GM19238 (cell line): ENCODE data around the gene DCTD.

ENCODE experiments used
- DNase-seq: peaks from one replicate; pipeline ENCODE4 v3.0.0; 2011; ENCODE audit warnings: low spot score; ENCODE audit not compliant: insufficient read length

DCTD gene

GRCh38 chr4:182873289-182873688 lies 43.9 kb downstream of the DCTD start:
- no peak for DNase-seq

GRCh38 chr4:182872886-182873285 lies 44.3 kb downstream of the DCTD start:
- no peak for DNase-seq

- DNase-seq, result no peak
These were observed 45.6 kb downstream of the DCTD start for GRCh38 chr4:182871616-182872015.

GRCh38 chr4:182869697-182870096 lies 47.5 kb downstream of the DCTD start:
- no peak for DNase-seq

DNA sequence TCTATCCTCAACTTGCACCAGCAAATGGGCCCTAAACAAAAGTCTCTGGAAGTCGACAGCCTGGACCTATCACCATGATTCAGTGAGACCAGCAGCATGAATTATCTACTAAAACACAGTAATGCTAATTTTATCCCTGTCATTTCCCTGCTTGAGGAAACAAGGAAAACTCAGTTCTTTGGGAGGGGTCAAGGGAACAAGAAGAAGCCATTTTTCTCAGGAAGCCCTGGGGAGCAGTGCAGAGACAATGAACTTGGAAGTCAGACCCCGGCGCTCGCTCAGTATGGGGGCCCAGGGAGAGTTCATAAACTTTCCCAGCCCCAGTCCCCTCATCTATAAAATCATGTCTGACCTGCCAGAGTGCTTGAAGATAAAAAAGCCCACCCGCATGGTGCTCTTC lies 50.4 kb downstream of the DCTD start:
- no peak for DNase-seq

DNA sequence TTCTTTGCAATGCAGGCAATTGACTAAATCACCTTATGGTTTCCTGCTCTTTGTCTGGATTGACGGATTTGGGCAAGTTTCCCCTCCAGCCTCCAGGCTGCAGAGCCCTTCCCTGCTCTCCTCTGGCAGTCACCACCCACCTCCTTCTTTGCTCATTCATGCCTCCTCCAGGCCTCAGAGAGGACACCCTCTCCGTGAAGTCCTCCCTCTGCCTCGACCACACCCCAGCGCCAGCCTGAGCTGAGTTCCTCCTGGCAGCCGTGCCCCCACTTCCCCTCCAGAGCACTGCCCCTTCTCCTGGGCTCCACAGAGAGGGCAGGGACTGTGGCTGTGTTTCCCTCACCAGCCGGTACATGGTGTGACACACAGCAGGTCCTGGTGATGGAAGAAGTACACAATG lies 53.7 kb downstream of the DCTD start:
- DNase-seq, result no peak

- DNase-seq, result no peak
These were observed 54.3 kb downstream of the DCTD start for GRCh38 chr4:182862921-182863320.

GRCh38 chr4:182862141-182862875 lies 54.9 kb downstream of the DCTD start:
- no peak for DNase-seq

GRCh38 chr4:182861346-182861745 lies 55.8 kb downstream of the DCTD start:
- no peak for DNase-seq

DNA sequence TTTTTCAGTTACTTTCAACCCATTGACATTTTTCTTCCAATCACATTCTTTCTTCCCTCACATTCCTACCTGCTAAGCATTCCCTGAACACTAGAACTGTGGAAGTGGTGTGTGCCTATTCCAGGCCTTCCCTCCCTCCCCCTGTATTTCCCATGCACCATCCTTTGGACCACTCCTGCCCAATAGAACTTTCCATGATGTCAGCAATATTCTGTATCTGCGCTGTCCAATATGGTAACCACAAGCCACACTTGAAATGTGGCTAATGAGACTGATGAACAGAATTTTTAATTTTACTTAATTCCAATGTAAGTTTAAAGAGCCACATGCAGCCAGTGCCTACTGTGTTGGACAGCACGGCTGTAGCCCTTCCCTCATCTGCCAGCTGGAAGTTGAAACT lies 57.5 kb downstream of the DCTD start:
- no peak for DNase-seq

DNA sequence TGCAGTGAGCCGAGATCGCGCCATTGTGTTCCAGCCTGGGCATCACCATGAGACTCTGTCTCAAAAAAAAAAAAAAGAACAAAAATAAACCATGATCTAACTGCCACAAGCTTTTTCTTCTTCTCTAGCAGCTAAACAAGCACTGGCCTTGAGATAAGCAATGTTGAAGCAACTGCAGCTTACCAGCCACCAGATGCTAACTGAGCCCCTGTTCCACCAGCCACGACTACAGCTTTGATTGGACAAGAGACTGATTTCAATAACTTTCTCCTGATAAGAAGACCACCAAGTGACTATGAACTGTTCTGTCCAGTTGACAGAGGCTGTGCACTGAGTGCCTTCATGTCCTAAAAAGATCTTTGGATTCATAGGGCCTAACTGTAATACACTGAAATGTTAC lies 58.5 kb downstream of the DCTD start:
- no peak for DNase-seq

DNA sequence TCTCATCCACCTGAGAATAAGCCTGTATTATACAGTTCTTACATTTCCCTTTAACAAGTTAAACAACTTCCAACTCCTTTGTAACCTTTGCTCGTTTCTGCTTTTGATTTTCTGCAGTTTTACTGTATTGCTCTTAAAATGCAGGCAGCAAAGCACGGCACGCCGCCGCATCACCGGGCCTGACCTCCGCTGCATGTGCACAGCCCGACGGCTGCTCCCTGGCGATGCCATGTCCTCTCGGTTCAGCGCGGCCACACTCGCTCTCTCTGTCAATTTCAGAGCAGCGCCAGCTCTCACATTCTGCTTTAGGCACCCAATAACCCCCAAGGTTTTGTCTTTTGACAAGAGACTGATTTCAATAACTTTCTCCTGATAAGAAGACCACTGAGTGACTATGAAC lies 60.3 kb downstream of the DCTD start:
- DNase-seq, result no peak

GRCh38 chr4:182855877-182856276 lies 61.3 kb downstream of the DCTD start:
- DNase-seq, result no peak

DNA sequence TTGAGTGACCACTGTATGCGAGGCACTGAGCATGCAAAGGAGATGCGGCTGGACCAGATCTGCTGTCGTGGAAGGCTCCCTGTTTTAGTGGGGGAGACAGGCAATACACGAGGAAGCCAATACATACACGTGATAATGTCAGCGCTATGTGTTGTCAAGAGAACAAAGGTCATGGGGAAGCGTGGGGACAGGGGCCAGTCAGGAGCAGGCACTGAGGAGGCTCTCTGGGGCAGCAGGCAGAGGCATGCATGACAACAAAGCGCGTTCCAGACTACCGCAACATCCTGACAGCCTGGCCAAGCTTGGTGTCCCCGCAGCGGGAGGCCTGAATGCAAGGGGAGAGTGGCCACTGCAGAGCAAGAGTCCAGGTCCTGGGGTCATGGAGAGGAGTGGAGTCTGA lies 61.9 kb downstream of the DCTD start:
- DNase-seq, result no peak

DNA sequence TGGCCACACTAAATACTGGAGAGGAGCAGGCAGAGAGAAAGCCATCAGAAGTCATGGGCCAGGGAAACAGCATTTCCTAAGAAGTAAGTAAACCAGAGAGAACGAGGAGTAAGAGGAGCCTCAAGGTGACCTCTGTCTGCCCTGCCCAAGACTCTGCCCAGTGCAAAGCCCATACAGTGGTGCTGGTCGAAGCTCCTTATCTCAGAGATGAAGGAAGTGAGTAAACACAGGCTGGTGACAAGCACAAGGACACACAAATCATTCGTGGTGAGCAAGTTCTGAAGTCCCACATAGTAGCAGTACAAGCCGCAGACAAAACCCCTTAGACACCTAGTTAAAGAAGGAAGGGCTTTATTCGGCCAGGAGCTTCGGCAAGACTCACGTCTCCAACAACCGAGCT lies 62.7 kb downstream of the DCTD start:
- no peak for DNase-seq

- DNase-seq, result no peak
These were observed 63.4 kb downstream of the DCTD start for GRCh38 chr4:182853731-182854330.

DNA sequence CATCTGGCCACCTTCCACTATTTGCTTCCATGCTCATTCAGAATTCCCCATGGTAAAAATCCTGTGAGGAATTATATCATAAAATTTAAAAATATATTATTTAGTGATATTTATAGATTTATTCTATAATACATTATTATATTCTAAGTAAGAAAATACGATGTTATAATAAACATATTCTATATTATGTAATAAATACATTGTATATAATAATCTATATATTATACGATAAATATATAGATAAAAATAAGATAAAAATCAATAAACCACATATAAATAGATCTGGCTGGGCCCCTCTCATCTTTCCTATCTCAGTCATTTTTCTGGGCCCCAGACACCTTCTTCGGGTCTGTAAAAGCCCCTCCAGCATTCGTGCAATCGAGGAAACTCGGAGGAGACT lies 68.5 kb downstream of the DCTD start:
- no peak for DNase-seq

- no peak for DNase-seq
These were observed 69.4 kb downstream of the DCTD start for GRCh38 chr4:182847576-182848450.

DNA sequence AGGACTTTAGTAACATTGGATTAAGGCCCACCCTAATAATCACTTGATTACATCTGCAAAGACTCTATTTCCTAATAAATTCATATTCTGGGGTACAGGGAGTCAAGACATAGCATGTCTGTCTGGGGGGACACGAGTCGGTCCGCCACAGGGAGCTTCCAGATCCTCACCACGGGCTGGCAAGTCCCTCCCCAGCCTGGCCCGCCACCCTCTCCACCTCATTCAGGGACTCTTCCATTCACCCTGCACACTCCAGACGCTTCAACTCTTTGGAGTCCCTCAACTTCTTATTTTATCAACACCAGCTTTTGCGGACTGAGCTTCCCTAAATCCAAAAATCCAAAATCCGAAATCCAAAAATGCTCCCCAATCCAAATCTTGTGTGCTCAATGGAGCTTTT lies 71.2 kb downstream of the DCTD start:
- no peak for DNase-seq

- DNase-seq, result no peak
These were observed 71.6 kb downstream of the DCTD start for GRCh38 chr4:182845618-182846017.

GRCh38 chr4:182843808-182844325 lies 73.3 kb downstream of the DCTD start:
- DNase-seq, result no peak

DNA sequence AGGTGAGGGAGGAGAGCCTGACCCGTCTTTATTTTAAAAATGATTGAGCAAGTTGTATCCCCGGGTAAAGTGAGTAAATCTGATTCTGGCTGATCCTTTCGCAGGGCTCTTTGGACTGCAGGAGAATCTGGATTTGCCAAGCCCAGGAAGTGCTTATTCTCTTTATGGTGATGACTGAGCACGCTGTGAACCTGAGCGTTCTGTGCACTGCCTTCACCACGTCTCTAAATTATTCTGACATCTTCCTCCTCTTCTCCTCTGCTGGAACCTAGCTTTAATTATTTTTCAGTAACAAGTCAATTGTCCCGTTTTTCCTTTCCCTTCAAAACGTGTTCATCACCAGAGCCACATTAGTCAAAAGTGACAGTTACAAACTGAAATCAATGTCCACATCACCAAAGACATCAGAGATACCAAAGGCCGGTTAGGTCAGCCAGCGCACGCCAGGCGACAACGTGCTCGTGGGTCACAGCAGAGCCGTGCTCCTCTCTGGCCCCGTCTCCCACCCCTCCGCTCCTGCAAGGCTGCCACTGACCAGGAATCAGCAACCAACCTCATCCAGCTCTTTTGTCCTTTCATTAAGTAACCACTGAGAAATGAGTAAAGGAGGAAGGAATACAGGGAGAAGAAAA lies 74.3 kb downstream of the DCTD start:
- DNase-seq, result no peak
